Esophagus squamous epithelium (tissue), 5 donors: ENCODE results near the gene OVCA2. TPM values are rescaled to one million over a fixed set of nuclear protein-coding genes. Genes with fewer than 3 reads are reported as not detected.

Experiments
- DNase-seq: peaks from one replicate; lab custom pipeline; 2025; lab: John Stamatoyannopoulos, UW
- H3K27ac ChIP-seq, 4 donors: fragments of 200-600 bp; sonication (generic); one replicate each; pipeline ENCODE4 v1.5.1; 2016 to 2019; ENCODE audit warnings: mild to moderate bottlenecking in 1 of 4
- H3K27me3 ChIP-seq, 4 donors: fragments of 200-600 bp; sonication (generic); 1 replicate in 3 of 4; 2 replicates in 1 of 4; pipeline versions ENCODE4 v1.5.1 to v1.6.0; 2017 to 2021; ENCODE audit warnings: antibody characterized with exemption in 1 of 4
- H3K36me3 ChIP-seq, 3 donors: fragments of 200-600 bp; sonication (generic); one replicate each; pipeline ENCODE4 v1.5.1; 2016 to 2019
- H3K4me1 ChIP-seq, 3 donors: fragments of 200-600 bp; sonication (generic); one replicate each; pipeline ENCODE4 v1.5.1; 2017 to 2019
- H3K4me3 ChIP-seq, 4 donors: fragments of 200-600 bp; sonication (generic); 1 replicate in 3 of 4; 2 replicates in 1 of 4; pipeline ENCODE4 v1.5.1; 2016 to 2019; ENCODE audit warnings: mild to moderate bottlenecking in 2 of 4, moderate library complexity in 1 of 4
- H3K9me3 ChIP-seq, 3 donors: fragments of 200-600 bp; sonication (generic); one replicate each; pipeline ENCODE4 v1.5.1; 2016 to 2019
- CTCF ChIP-seq, 6 experiments: fragments of 450-650 bp in 4 of 6; fragments of 200-600 bp in 2 of 6; sonication (generic) in 2 of 6; IDR thresholded peaks; one replicate each; pipeline ENCODE4 v1.5.1; 2016 to 2019; ENCODE audit warnings: antibody characterized with exemption in 6 of 6, mild to moderate bottlenecking in 4 of 6, moderate library complexity in 4 of 6
- POLR2A ChIP-seq, 4 donors: fragments of 450-650 bp; IDR thresholded peaks; one replicate each; pipeline ENCODE4 v1.6.1; 2017; ENCODE audit warnings: antibody characterized with exemption in 4 of 4, mild to moderate bottlenecking in 4 of 4, moderate library complexity in 3 of 4
- WGBS, 2 donors: methylation state at CpG; one replicate each; pipeline ENCODE4 v1.1.5; 2018; 5-methylcytosine and 5-hydroxymethylcytosine counted together
- intact Hi-C: fragments of 100-400 bp; cut with DNase I; formaldehyde crosslinking; loops from one replicate; pipeline ENCODE4 v1.15.0; 2022
- total RNA-seq, 4 donors: library from RNA; depleted of rRNA; stranded (reverse); fragments of >200 nt; gene quantifications; one replicate each; pipeline ENCODE4 v1.1.0, GENCODE V29; 2016
- donor health status: DM: yes; HTN: yes; CAD: no.

The OVCA2 gene
- total RNA-seq, 4 donors from 2014 or later = 42.3 to 70.5 (median 53.2) TPM

GRCh38 chr17:2071455-2072281, 29.8 kb downstream of the OVCA2 start:
- Histone ChIP-seq H3K27ac (peak overlapping the region; percentile 45 to 93 (median 86)), H3K27me3 (no peaks in the 10 kb centered on the region), H3K9me3 (no peaks in the 10 kb centered on the region), H3K4me3 (no peak overlapping the region), H3K36me3 (peaks cover 0 to 83% (median 0%) of the 10 kb centered on the region in 3 donors), H3K4me1 (peaks cover 28 to 84% (median 66%) of the 10 kb centered on the region in 3 donors)
- 58 to 64% methylated on average over 16 to 21 of the region's 31 CpGs for WGBS, 2 donors
- TF ChIP-seq POLR2A (IDR thresholded peaks at IDR 0.05) = no peak
- TF ChIP-seq CTCF (IDR thresholded peaks at IDR 0.05) = no peak
- intact Hi-C loops = no loop called here
- DNase-seq = no peak

- WGBS, 2 donors = 83% methylated on average over 3 of the region's 10 CpGs; no CpG with 5 or more reads in 1 of the 2 donors
- intact Hi-C loops = no loop called here
- H3K27ac ChIP-seq = peak overlapping the region; percentile 6 to 85 (median 66)
- H3K4me3 ChIP-seq = no peak overlapping the region
- no peaks in the 10 kb centered on the region for H3K27me3 ChIP-seq
- no peak for DNase-seq
- peaks cover 0 to 86% (median 0%) of the 10 kb centered on the region in 3 donors for H3K36me3 ChIP-seq
- no peak for TF ChIP-seq POLR2A (IDR thresholded peaks at IDR 0.05)
- TF ChIP-seq CTCF (IDR thresholded peaks at IDR 0.05) = no peak
- H3K4me1 ChIP-seq = peaks cover 5 to 61% (median 44%) of the 10 kb centered on the region in 3 donors
- no peaks in the 10 kb centered on the region for H3K9me3 ChIP-seq
These were observed 33.1 kb downstream of the OVCA2 start for GRCh38 chr17:2074919-2075318.

GRCh38 chr17:2075336-2076086, 33.7 kb downstream of the OVCA2 start:
- Histone ChIP-seq H3K36me3 (peaks cover 0 to 87% (median 0%) of the 10 kb centered on the region in 3 donors), H3K4me3 (no peak overlapping the region), H3K4me1 (peaks cover 5 to 55% (median 40%) of the 10 kb centered on the region in 3 donors), H3K27me3 (no peaks in the 10 kb centered on the region), H3K27ac (peak overlapping the region; percentile 48 to 85 (median 66)), H3K9me3 (no peaks in the 10 kb centered on the region)
- WGBS, 2 donors = 43 to 45% methylated on average over 10 of the region's 13 CpGs
- DNase-seq = no peak
- intact Hi-C loops = no loop called here
- no peak for TF ChIP-seq POLR2A (IDR thresholded peaks at IDR 0.05)
- TF ChIP-seq CTCF (IDR thresholded peaks at IDR 0.05) = peak in 2 of 6 experiments; percentile 13 to 30

GRCh38 chr17:2076087-2076984, 34.5 kb downstream of the OVCA2 start:
- Histone ChIP-seq H3K4me3 (no peak overlapping the region), H3K36me3 (peaks cover 5 to 87% (median 6%) of the 10 kb centered on the region in 3 donors), H3K9me3 (no peaks in the 10 kb centered on the region), H3K4me1 (peaks cover 5 to 47% (median 32%) of the 10 kb centered on the region in 3 donors), H3K27me3 (no peaks in the 10 kb centered on the region), H3K27ac (peak overlapping the region; percentile 48 to 85 (median 66))
- TF ChIP-seq CTCF (IDR thresholded peaks at IDR 0.05) = no peak
- no peak for TF ChIP-seq POLR2A (IDR thresholded peaks at IDR 0.05)
- 32 to 55% methylated on average over 12 to 16 of the region's 17 CpGs for WGBS, 2 donors
- intact Hi-C loops = no loop called here
- no peak for DNase-seq
